GM19397 (cell line): ENCODE measurements around the gene PTGR3.

Source experiments
- ATAC-seq: cut with Tn5 transposase; IDR thresholded peaks from one replicate; pipeline ENCODE4 v1.9.1; 2021; ENCODE audit warnings: mild to moderate bottlenecking, moderate library complexity; ENCODE audit not compliant: unreplicated experiment

Gene PTGR3

GRCh38 chr18:75209129-75209950 is at the start of gene PTGR3:
PTGR3 (minus strand) TSS chr18:75209139; CDS start chr18:75209058, 81 bp downstream.
- ATAC-seq = peak; percentile 41

GRCh38 chr18:75257605-75258004 is 48.7 kb upstream of the PTGR3 start:
- no peak for ATAC-seq

DNA sequence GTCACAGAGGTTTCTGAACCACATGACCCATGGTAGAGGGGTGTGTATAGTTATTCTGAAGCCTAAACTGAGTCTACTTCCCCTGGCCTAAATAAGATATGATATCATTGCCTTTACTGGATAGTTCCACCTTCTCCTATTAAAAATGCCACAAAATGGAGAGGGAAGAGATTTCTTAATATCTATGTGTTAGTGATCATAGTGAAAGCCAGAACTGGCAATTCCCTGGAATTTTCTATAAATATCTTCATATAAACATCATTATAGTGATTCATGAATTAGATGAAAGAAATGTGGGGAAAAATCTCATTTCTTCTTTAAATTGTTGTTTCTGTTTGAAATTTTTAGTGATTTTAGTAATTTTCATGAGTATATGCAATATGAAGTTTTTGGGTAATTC is 47.4 kb upstream of the PTGR3 start:
- no peak for ATAC-seq

GRCh38 chr18:75255094-75255493 is 46.2 kb upstream of the PTGR3 start:
- ATAC-seq = no peak

DNA sequence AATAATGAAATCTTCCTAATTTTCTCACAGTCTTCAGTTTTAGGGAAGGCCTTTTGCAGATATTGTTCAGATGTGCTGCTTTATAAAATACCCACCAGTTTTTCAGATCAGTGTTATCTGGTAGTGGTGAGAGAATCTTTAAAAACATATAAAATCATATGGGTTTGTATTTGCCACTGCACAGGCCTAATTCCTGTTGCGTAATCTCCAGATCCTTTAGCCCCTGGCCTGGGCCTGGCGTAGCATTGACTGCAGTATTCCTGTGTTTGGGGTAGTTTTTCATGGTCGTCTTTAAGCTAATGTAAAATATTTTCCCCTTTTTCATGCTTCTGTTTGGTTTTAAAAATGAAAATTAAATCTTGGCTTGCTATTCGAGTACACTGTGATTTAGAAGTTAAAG is 44.8 kb upstream of the PTGR3 start:
- ATAC-seq = no peak

- ATAC-seq = no peak
Measured at GRCh38 chr18:75253043-75253442, 44.1 kb upstream of the PTGR3 start.

- ATAC-seq = no peak
Measured at GRCh38 chr18:75252136-75252535, 43.2 kb upstream of the PTGR3 start.

- ATAC-seq = no peak
Measured at GRCh38 chr18:75251466-75251865, 42.5 kb upstream of the PTGR3 start.

GRCh38 chr18:75250471-75250821 is 41.5 kb upstream of the PTGR3 start:
- no peak for ATAC-seq

DNA sequence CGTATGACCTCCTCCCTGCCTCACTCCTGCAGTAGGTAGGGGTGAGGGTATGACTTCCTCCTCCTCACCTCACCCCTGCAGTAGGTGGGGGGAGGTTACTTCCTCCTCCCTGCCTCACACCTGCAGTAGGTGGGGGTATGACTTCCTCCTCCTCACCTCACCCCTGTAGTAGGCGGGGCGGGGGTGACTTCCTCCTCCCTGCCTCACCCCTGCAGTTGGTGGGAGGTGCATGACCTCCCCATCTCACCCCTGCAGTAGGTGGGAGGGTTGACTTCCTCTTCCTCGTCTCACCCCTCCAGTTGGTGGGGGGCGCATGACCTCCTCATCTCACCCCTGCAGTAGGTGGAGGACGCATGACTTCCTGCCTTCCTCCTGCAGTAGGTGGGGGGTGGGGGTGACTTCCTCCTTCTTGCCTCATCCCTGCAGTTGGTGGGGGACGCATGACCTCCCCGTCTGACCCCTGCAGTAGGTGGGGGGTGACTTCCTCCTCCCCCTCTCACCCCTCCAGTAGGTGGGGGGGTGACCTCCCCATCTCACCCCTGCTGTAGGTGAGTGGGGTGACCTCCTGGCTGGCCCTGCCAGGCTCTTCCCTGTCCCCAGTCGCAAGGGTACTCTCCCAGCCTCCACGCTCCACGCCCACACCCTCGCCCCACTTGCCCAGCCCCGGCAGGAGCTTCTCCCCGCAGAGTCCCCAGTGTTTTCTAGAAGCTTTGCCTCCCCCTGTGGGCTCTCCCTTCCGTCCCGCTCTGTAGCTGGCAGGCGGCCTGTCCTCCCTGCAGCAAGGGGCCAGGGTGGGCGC is 40.9 kb upstream of the PTGR3 start:
- no peak for ATAC-seq

DNA sequence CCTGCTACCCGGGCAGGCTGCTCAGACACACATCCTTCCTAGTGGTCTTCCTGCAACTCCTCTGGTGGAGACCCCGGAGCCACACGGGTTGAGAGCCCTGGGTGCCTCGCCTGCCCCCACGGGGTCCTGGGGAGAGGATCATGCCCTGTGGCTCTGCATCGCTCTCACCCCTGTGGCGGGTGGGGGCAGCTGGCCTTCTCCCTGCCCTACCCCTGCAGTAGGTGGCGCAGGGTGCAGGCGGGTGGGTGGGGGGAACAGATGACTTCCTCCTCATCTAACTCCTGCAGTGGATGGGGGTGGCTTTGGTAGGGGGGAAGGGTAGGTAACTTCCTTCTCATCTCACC is 40.2 kb upstream of the PTGR3 start:
- ATAC-seq = no peak

DNA sequence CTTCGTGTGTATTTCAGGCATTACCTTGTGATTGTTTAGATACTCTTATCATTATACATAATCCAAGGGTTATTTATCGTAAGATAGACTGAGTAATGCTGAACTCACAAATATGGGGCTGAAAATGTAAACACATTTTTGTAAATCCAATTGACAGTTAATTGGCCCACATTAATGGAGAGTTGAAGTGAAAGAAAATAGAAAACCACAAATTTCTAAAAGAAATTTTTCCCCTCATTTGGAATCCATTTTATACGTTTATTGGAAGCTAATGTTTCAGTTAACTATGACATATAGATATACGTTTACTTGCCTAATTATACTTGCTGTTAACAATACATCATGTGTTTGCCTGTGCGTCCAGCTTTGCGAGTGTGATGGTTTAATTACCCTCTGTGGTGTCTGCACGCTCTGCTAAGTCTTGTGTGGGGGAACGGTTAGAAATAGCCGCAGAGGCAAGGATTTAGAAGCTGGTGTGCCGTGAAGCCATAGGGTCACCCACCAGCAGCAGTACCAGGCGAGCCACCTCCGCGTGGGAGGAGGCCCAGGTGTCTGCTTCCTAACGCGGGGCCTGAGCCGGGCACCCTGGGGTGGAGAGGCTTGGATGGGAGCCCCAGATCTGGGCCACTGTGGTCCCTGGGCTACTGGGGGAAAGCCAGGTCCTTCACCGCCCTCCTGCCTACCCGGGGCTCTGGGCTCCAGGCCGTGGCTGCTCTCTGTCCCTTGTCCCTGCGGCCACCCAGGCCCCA is 39.7 kb upstream of the PTGR3 start:
- ATAC-seq = no peak

GRCh38 chr18:75247611-75248421 is 38.9 kb upstream of the PTGR3 start:
- ATAC-seq = no peak

- ATAC-seq = no peak
Measured at GRCh38 chr18:75246721-75247610, 38.0 kb upstream of the PTGR3 start.

GRCh38 chr18:75244351-75245313 is 35.7 kb upstream of the PTGR3 start:
- no peak for ATAC-seq

DNA sequence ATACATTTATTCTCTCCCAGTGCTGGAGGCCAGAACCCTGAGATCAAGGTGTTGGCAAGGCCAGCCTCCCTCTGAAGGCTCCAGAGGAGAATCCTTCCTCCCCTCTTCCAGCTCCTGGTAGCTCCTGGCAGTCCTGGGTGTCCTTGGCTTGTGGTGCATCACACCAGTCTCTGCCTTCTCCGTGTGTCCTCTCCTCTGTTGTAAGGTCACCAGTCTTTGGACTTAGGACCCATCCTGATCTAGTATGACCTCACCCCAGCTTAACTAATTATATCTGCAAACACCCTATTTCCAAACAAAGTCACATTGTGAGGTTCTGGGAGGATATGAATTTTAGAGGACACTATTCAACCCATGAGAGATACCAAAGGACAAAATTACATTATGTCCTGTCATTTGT is 32.8 kb upstream of the PTGR3 start:
- no peak for ATAC-seq

- ATAC-seq = no peak
Measured at GRCh38 chr18:75240433-75240832, 31.5 kb upstream of the PTGR3 start.

DNA sequence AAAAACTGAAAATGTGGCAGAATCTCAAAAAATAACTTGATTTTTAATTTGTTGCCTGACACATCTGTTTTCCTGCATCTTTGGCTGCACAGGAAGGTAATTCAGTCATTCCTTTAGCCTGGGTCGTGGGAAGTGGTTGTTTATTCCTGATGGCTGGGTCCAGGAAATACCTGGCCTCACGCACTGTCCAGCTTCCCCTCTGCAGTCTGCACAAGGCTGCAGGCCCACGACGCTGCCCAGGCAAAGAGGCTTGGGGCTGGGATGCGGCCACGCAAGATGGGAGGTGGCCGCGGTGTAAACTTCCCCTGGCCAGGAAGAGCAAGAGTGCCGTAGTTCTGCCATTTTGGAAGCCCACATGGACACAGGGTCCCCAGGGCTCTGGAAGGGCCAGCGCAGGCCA is 29.8 kb upstream of the PTGR3 start:
- no peak for ATAC-seq

GRCh38 chr18:75238100-75238499 is 29.2 kb upstream of the PTGR3 start:
- no peak for ATAC-seq
